HG03175 (cell line): ENCODE data around the gene FGF2.
"Not testable (repeated sequence)": the region's sequence is repeated elsewhere in the genome, so short reads cannot be mapped to it uniquely, and the experiment has no call there.

ENCODE experiments used
- ATAC-seq: cut with Tn5 transposase; IDR thresholded peaks from one replicate; pipeline ENCODE4 v1.9.1; 2021; ENCODE audit warnings: mild to moderate bottlenecking, moderate library complexity; ENCODE audit not compliant: unreplicated experiment

FGF2 gene

GRCh38 chr4:122826553-122827257 lies at the start of gene FGF2:
Gene FGF2, plus strand, starts transcription at chr4:122826831. Its CDS starts 344 bp downstream, at chr4:122827175.
- peak; percentile 18 for ATAC-seq

DNA sequence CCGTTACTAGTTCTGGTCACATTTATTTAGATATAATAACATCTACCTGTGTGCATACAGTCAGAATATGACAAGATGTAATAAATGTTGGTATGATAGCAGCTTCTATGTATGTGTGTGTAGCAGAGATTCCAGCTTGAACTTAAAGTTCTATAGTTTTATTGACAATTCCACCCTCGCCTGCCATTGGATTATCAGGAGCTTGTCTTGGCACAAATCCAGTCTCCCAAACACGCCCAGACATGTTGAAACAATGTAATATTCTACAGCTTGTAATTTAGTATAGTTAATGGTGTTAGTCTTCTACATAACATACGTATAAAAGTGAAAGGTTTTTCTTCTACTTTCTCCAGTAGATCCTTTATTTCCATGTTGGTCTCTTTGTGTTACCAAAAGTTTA lies 49.7 kb upstream of the FGF2 start:
- no peak for ATAC-seq

DNA sequence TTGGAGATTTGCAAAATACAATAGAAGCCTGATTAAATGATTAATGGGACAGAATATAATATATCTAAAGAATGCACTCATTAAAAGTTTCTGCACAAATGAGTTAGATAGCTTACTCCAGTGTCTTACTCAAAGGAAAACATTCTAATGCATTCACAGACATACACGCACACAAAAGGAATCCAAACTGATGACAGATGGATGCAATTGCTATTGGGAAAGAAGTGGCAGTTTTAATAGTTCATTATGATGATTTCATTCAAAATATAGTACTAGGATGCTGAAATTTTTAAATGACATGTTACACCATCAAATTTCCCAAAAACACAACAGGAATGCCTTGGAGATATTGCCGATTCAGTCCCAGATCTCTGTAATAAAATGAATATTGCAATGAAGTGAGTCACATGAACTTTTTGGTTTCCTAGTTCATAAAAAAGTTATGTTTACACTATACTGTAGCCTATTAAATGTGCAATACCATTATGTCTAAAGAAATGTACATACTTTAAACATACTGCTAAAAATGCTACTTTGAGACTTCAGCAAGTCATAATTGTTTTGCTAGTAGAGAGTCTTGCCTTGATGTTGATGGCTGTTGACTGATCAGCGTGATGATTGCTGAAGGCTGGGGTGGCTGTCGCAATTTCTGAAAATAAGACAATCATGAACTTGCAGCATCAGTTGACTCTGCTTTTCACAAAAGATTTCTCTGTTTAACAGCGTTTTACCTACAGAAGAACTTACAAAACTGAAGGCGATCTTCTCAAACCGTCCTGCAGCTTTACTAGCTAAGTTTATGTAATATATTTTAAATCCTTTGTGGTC lies 48.6 kb upstream of the FGF2 start:
- no peak for ATAC-seq

GRCh38 chr4:122781486-122781885 lies 45.1 kb upstream of the FGF2 start:
- no peak for ATAC-seq

GRCh38 chr4:122783301-122784215 lies 43.1 kb upstream of the FGF2 start:
- no peak for ATAC-seq

- no peak for ATAC-seq
Measured at GRCh38 chr4:122784261-122784660, 42.4 kb upstream of the FGF2 start.

DNA sequence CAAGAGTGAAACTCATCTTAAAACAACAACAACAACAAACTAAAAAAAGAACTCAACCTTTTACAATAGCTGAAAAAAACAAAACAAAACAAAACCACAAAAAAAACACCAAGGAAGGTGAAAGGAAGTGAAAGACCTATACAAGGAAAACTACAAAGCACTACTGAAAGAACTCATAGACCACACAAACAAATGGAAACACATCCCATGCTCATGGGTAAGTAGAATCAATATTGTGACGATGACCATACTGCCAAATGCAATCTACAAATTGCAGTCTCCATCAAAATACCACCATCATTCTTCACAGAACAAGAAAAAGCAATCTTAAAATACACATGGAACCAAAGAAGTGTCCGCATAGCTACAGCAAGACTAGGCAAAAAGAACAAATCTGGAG lies 41.5 kb upstream of the FGF2 start:
- no peak for ATAC-seq

DNA sequence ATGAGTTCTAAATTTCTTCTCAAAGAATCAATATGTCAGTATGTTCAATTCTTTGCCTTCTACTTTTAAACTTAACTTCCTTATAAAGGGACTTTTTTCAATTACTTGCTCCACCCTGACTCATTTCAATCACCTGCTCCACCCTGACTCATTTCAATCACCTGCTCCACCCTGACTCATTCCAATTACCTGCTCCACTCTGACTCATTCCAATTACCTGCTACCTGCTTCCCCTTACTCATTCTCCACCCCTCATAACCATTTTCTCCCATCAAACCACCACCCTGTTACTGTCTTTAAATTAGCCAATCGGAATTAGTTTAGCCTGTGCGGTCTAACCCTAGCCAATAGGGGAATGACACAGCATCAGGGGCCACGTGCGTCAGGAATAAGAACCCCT lies 40.3 kb upstream of the FGF2 start:
- not testable (repeated sequence) for ATAC-seq

- ATAC-seq, result not testable (repeated sequence)
Measured at GRCh38 chr4:122786920-122787319, 39.7 kb upstream of the FGF2 start.

DNA sequence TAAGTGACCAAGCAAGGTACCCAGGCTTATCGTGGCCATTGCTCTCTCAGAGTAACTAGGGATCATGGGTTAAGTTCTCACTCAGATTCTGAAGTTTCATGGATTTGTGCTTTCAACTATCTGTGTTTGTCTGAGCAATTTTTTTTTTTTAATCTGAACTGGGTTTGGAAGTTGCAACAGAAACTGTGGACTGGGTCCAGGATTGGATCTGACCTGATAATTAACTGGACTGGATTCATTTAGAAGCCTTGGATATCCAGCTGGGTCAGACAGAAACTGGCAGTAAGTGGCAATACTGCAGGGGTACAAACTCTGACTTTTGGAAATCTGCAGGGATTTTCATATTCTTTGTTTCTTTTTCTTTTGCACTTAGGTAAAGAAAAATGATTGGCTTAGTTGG lies 38.7 kb upstream of the FGF2 start:
- no peak for ATAC-seq

DNA sequence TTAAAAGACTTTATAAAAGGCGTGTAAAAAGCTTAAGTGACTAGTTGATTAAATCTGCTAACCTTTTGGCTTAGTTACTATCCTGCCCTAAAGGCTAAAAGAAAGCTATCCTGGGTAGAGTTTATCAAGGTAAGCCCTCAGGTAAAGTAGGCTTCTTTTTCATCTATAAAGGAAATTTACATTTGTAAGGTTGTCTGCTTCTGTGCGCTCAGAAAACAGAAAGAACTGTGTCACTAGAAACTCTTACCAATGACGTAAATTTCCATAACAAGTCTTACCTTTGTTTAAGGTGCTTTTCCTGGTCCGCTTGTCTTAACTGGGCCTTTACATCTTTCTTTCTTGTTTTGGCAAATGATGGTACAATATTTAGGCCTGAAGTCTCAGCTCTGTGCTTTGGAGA lies 37.7 kb upstream of the FGF2 start:
- ATAC-seq, result no peak

DNA sequence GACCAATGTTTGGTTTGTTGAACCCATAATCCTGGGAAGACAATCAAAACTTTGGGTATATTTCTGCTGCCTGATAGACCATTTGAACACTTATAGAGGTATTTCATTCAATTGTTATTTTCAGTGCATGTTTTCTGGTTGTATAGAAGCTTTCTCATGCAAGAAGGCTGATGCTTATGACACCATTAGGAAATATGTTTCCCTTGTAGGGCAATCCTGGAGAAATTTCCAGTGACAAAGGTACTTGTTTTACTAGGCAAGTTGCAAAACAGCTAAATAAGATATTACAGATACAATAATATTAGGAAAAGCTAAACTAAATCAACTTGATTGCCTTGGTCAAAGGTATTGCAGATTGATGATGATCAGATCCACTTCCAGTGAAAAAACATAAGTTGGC lies 32.8 kb upstream of the FGF2 start:
- ATAC-seq, result no peak

GRCh38 chr4:122796801-122797404 lies 29.7 kb upstream of the FGF2 start:
- no peak for ATAC-seq

GRCh38 chr4:122797405-122798094 lies 29.1 kb upstream of the FGF2 start:
- ATAC-seq, result no peak

DNA sequence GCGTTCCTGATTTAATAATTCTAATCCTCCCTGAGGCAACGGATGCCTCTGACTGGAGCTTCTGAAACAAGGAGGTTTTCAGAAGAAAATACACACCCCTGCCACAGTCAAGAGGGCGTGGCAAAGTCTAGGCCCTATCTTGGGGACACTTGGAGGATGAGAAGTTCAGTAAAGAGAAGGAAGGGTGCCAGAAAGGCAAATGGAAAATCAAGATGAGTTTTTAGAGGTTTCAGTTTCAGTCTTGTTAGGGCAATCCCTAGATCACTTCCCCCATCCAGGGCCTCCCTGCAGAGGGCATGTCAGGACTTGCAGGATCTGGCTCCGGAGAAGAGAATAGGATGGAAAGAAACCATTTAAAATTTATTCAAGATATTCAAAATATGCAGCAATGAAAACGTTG lies 28.5 kb upstream of the FGF2 start:
- ATAC-seq, result no peak

GRCh38 chr4:122798917-122799316 lies 27.7 kb upstream of the FGF2 start:
- no peak for ATAC-seq

DNA sequence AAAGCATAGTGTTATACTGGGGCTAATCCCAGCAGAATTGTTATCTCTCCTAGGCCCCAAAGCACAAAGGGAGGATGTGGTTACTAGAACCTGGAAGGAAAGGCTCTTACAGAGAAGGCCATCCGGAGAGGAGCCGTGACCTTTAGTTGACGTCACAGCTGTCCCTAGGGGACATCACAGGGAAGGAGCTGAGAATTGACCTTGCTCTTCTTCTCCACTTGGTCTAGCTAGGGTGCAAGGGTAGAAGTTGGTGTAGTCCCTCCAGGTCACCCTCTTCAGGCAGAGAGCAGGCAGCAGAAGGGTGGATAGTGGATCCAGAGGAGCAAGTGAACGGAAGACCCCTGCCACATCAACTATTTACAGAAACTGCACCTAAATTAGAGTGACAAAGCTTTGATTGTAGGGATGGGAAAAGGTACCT lies 22.8 kb upstream of the FGF2 start:
- ATAC-seq, result no peak

DNA sequence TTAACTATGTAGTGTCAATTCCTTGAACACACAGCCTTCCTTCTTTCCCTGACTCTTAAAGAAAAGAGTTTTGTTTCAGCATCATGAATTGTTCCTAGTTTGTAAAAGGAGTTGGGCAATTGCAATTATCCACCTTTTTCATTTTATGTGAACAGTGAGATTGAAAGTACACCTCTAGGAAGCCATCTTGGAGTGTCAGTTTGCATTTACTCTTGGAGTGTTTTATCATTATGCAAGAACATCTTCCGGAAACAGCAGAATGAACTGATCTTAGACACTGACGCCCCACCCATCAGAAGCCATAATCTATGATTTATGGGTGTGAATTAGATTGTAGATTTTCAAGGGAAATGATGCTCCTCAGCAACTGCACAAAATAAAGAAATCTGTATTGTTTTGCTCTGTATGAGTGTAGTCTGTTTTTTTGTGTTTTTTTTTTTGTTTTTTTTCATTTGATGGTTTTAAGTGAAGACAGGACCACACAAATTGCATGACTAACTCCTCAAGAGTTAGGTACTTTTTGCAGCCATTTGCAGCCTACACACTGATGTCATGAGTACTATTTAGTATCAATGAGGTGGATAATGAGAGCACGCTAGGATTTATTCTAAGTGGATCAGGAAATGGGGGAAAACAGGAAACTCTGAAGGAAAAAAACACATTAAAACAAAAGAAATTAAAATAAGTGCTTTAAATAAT lies 19.5 kb upstream of the FGF2 start:
- no peak for ATAC-seq

- no peak for ATAC-seq
Measured at GRCh38 chr4:122810669-122811068, 16.0 kb upstream of the FGF2 start.

- ATAC-seq, result not testable (repeated sequence)
Measured at GRCh38 chr4:122811781-122812180, 14.8 kb upstream of the FGF2 start.
